Body of pancreas (tissue), 4 donors: Measurements from ENCODE around the gene ZNF541. TPM values are rescaled to one million over a fixed set of nuclear protein-coding genes. Genes with fewer than 3 reads are reported as not detected.

Experiments used
- ATAC-seq: fragments of 150-250 bp; one replicate; pipeline ENCODE4 v1.9.1; 2016
- DNase-seq, 4 donors: peaks; one replicate each; pipeline ENCODE4 v3.0.0-alpha.2; 2019
- H3K27ac ChIP-seq, 4 donors: fragments of 200-600 bp; sonication (generic); 1 replicate in 3 of 4; 2 replicates in 1 of 4; pipeline versions ENCODE4 v1.5.1 to v1.6.1; 2016 to 2019; ENCODE audit warnings: mild to moderate bottlenecking in 1 of 4, mixed read lengths in 1 of 4, moderate library complexity in 1 of 4
- H3K27me3 ChIP-seq, 2 donors: fragments of 200-600 bp; sonication (generic); one replicate each; pipeline ENCODE4 v1.6.0; 2016; ENCODE audit warnings: mild to moderate bottlenecking in 1 of 2
- H3K36me3 ChIP-seq, 2 donors: fragments of 200-600 bp; sonication (generic); replicated peaks in 1 of 2; 2 replicates each; pipeline ENCODE4 v1.5.1; 2016; ENCODE audit warnings: low read depth in 2 of 2; ENCODE audit not compliant: insufficient read depth in 1 of 2
- H3K4me1 ChIP-seq: fragments of 200-600 bp; sonication (generic); one replicate; pipeline ENCODE4 v1.6.0; 2016
- H3K4me3 ChIP-seq, 2 donors: fragments of 200-600 bp; sonication (generic); 1 replicate in 1 of 2; 2 replicates in 1 of 2; pipeline ENCODE4 v1.5.1; 2016 to 2019
- H3K9me3 ChIP-seq, 3 donors: fragments of 200-600 bp; sonication (generic); 1 replicate in 2 of 3; 2 replicates in 1 of 3; pipeline ENCODE4 v1.5.1; 2016
- CTCF ChIP-seq, 7 experiments: fragments of 450-650 bp in 4 of 7; fragments of 200-600 bp in 3 of 7; sonication (generic) in 3 of 7; IDR thresholded peaks; one replicate each; pipeline ENCODE4 v1.5.1; 2016 to 2019; ENCODE audit warnings: antibody characterized with exemption in 7 of 7
- POLR2A ChIP-seq, 3 donors: fragments of 450-650 bp; IDR thresholded peaks; one replicate each; pipeline ENCODE4 v1.6.1; 2016; ENCODE audit warnings: antibody characterized with exemption in 3 of 3, mild to moderate bottlenecking in 2 of 3
- WGBS, 2 donors: methylation state at CpG; one replicate each; pipeline ENCODE4 v1.1.5; 2017; 5-methylcytosine and 5-hydroxymethylcytosine counted together
- intact Hi-C: fragments of 100-400 bp; cut with DNase I; formaldehyde crosslinking; loops from one replicate; pipeline ENCODE4 v1.15.1; 2023
- total RNA-seq, 2 donors: library from RNA; depleted of rRNA; stranded (reverse); fragments of >200 nt; gene quantifications; one replicate each; pipeline ENCODE4 v1.1.0, GENCODE V29; 2016

ZNF541 gene
- under 1 TPM in 1 of 2 donors, not detected in 1; under 0.01 TPM for total RNA-seq

GRCh38 chr19:47573071-47574026 lies at the start of gene ZNF541:
ZNF541 (minus strand) TSS chr19:47573148; CDS start chr19:47555856, 17,292 bp downstream.
- H3K36me3 ChIP-seq, result no peaks in the 10 kb centered on the region
- no peaks in the 10 kb centered on the region for H3K9me3 ChIP-seq
- H3K27ac ChIP-seq, result no peak within 1 kb of the TSS
- peaks cover 8% of the 10 kb centered on the region for H3K4me1 ChIP-seq
- intact Hi-C loops, result no loop called here
- WGBS, 2 donors, result 21 to 38% methylated on average over 30 to 79 of the region's 89 CpGs
- H3K4me3 ChIP-seq, result no peak within 1 kb of the TSS
- DNase-seq (peak; percentile 54 to 63 (median 60)), ATAC-seq (peak; percentile 83)
- TF ChIP-seq POLR2A (IDR thresholded peaks at IDR 0.05) (no peak), CTCF (IDR thresholded peaks at IDR 0.05) (no peak)
- H3K27me3 ChIP-seq, result no peaks in the 10 kb centered on the region

GRCh38 chr19:47619763-47620162 lies 46.8 kb upstream of the ZNF541 start:
- DNase-seq (no peak), ATAC-seq (no peak)
- WGBS, 2 donors, result 59 to 64% methylated on average over 6 of the region's 6 CpGs
- no peaks in the 10 kb centered on the region for H3K9me3 ChIP-seq
- peaks cover 29% of the 10 kb centered on the region for H3K4me1 ChIP-seq
- H3K36me3 ChIP-seq, result no peaks in the 10 kb centered on the region
- H3K27me3 ChIP-seq, result no peaks in the 10 kb centered on the region
- no peak overlapping the region for H3K4me3 ChIP-seq
- H3K27ac ChIP-seq, result no peak overlapping the region
- intact Hi-C loops, result no loop called here
- no peak for TF ChIP-seq POLR2A (IDR thresholded peaks at IDR 0.05)
- no peak for TF ChIP-seq CTCF (IDR thresholded peaks at IDR 0.05)

- no peak for TF ChIP-seq CTCF (IDR thresholded peaks at IDR 0.05)
- no peak for TF ChIP-seq POLR2A (IDR thresholded peaks at IDR 0.05)
- Histone ChIP-seq H3K27me3 (no peaks in the 10 kb centered on the region), H3K27ac (no peak overlapping the region), H3K4me1 (peaks cover 26% of the 10 kb centered on the region), H3K36me3 (no peaks in the 10 kb centered on the region), H3K9me3 (no peaks in the 10 kb centered on the region), H3K4me3 (no peak overlapping the region)
- ATAC-seq (peak; percentile 44), DNase-seq (peak; percentile 28 to 58 (median 42))
- intact Hi-C loops, result no loop called here
- WGBS, 2 donors, result 37 to 42% methylated on average over 9 to 14 of the region's 14 CpGs
Observed at GRCh38 chr19:47618771-47619170, 45.8 kb upstream of the ZNF541 start.

GRCh38 chr19:47615714-47616113 lies 42.8 kb upstream of the ZNF541 start:
- ATAC-seq (no peak), DNase-seq (no peak)
- Histone ChIP-seq H3K27me3 (no peaks in the 10 kb centered on the region), H3K9me3 (no peaks in the 10 kb centered on the region), H3K4me3 (no peak overlapping the region), H3K27ac (no peak overlapping the region), H3K36me3 (no peaks in the 10 kb centered on the region), H3K4me1 (peaks cover 38% of the 10 kb centered on the region)
- WGBS, 2 donors, result 81 to 92% methylated on average over 7 of the region's 7 CpGs
- TF ChIP-seq CTCF (IDR thresholded peaks at IDR 0.05), result no peak
- TF ChIP-seq POLR2A (IDR thresholded peaks at IDR 0.05), result no peak
- intact Hi-C loops, result no loop called here
